K562 (cell line): ENCODE measurements around the gene NFIB. TPM values are rescaled to one million over a fixed set of nuclear protein-coding genes. Genes with fewer than 3 reads are reported as not detected.

ENCODE experiments used
- CBX2 ChIP-seq: fragments of 200-600 bp; sonication (generic); IDR thresholded peaks from one replicate; pipeline ENCODE4 v1.6.1; 2012; ENCODE audit warnings: mild to moderate bottlenecking, low read length, inconsistent platforms; ENCODE audit not compliant: insufficient read depth, poor library complexity, severe bottlenecking
- CHD4 ChIP-seq: fragments of 200-600 bp; sonication (generic); IDR thresholded peaks from 3 replicates; pipeline ENCODE4 v1.6.1; 2012; ENCODE audit warnings: low read depth, mild to moderate bottlenecking, mixed read lengths, low read length, inconsistent platforms; ENCODE audit not compliant: insufficient read depth, insufficient replicate concordance, poor library complexity, severe bottlenecking
- CXXC5 ChIP-seq: fragments of 250-450 bp; sonication (Bioruptor Pico); IDR thresholded peaks from 2 replicates; pipeline ENCODE4 v1.8.0; 2022; ENCODE audit warnings: inconsistent platforms, mild to moderate bottlenecking, moderate library complexity
- ETV1 ChIP-seq: fragments of 450-650 bp; conservative IDR thresholded peaks from 2 replicates; pipeline ENCODE4 v1.6.1; 2016; ENCODE audit warnings: missing genetic modification characterization, control low read depth, low read depth, missing compliant biosample characterization
- HNRNPL ChIP-seq: fragments of 200-400 bp; formaldehyde crosslinking; IDR thresholded peaks from 2 replicates; pipeline ENCODE4 v1.6.1; 2017; ENCODE audit warnings: low read depth, mild to moderate bottlenecking, low read length
- KLF13 ChIP-seq: fragments of 450-650 bp; IDR thresholded peaks from 2 replicates; pipeline ENCODE4 v1.6.1; 2016; ENCODE audit warnings: missing genetic modification characterization, low read depth, mild to moderate bottlenecking, missing compliant biosample characterization, moderate library complexity, borderline replicate concordance
- PHF20 ChIP-seq: fragments of 450-650 bp; IDR thresholded peaks from 2 replicates; pipeline ENCODE4 v1.6.1; 2018; ENCODE audit not compliant: partially characterized antibody
- PKNOX1 ChIP-seq: fragments of 450-650 bp; IDR thresholded peaks from 2 replicates; pipeline ENCODE4 v1.6.1; 2016
- SMAD4 ChIP-seq: fragments of 250-450 bp; sonication (Bioruptor Pico); conservative IDR thresholded peaks from 2 replicates; pipeline ENCODE4 v1.8.0; 2021; ENCODE audit warnings: inconsistent platforms, mild to moderate bottlenecking, moderate library complexity
- TARDBP ChIP-seq: fragments of 450-650 bp; IDR thresholded peaks from 2 replicates; pipeline ENCODE4 v1.6.1; 2016
- ZBTB7A ChIP-seq: IDR thresholded peaks from 2 replicates; pipeline ENCODE4 v1.6.1; 2011; ENCODE audit warnings: low read depth, mild to moderate bottlenecking, low read length, moderate library complexity, borderline replicate concordance; ENCODE audit not compliant: control insufficient read depth
- ZFX ChIP-seq: sonication (generic); formaldehyde crosslinking; IDR thresholded peaks from 2 replicates; pipeline ENCODE4 v1.8.0; 2022; ENCODE audit warnings: mild to moderate bottlenecking, missing genetic modification reagents, moderate library complexity
- ZSCAN32 ChIP-seq: fragments of 450-650 bp; formaldehyde crosslinking; IDR thresholded peaks from 2 replicates; pipeline ENCODE4 v1.4.0; 2020; ENCODE audit warnings: mild to moderate bottlenecking, moderate library complexity
- polyA plus RNA-seq, 8 experiments: library from polyadenylated mRNA; depleted of rRNA in 4 of 8; stranded (reverse) in 5 of 8; unstranded in 3 of 8; fragments of >200 nt; fragmentation: Nextera tagmentation in 2 of 8; fragmentation: Illumina TruSeq in 1 of 8; extraction: Ambion mirVana in 2 of 8; extraction: Trizol in 1 of 8; gene quantifications; 2 replicates each; pipeline versions ENCODE4 v1.2.1 to v1.2.3, GENCODE V29; 2011 to 2014; ENCODE audit warnings: inconsistent platforms in 1 of 8, missing spikeins in 1 of 8
- total RNA-seq, 7 experiments: library from RNA; depleted of rRNA in 6 of 7; stranded (reverse); fragments of >200 nt in 6 of 7; fragmentation: Illumina TruSeq in 2 of 7; extraction: Trizol in 2 of 7; gene quantifications; 2 replicates each; pipeline versions ENCODE4 v1.2.1 to v1.2.3, GENCODE V29; 2011 to 2021; ENCODE audit warnings: low replicate concordance in 1 of 7
- TF ChIP-seq, protein P1 (sequence below): fragments of 250-450 bp; sonication (Bioruptor Pico); IDR thresholded peaks from 2 replicates; pipeline ENCODE4 v1.4.0; 2020; ENCODE audit warnings: mild to moderate bottlenecking, moderate library complexity
- TF ChIP-seq, protein P2 (sequence below), 2 experiments: fragments of 250-450 bp in 1 of 2; fragments of 450-650 bp in 1 of 2; sonication (Bioruptor Pico) in 1 of 2; IDR thresholded peaks; 2 replicates each; pipeline versions ENCODE4 v1.6.1 to v1.8.0; 2016 to 2021; ENCODE audit warnings: mild to moderate bottlenecking in 2 of 2, moderate library complexity in 2 of 2, missing compliant biosample characterization in 1 of 2, missing genetic modification characterization in 1 of 2
- TF ChIP-seq, protein P3 (sequence below): fragments of 450-650 bp; conservative IDR thresholded peaks from 2 replicates; pipeline ENCODE4 v1.6.1; 2016; ENCODE audit warnings: missing genetic modification characterization, low read depth, mild to moderate bottlenecking, missing compliant biosample characterization, moderate library complexity
- TF ChIP-seq, protein P4 (sequence below): sonication (generic); formaldehyde crosslinking; IDR thresholded peaks from 2 replicates; pipeline ENCODE4 v1.8.1; 2023; ENCODE audit warnings: mild to moderate bottlenecking, missing genetic modification reagents

The NFIB gene
- total and polyA plus RNA-seq, 9 of the 15 experiments (the other 6 are each of a cell fraction or from before 2014, with no cell fraction given): 1.2 to 3.3 (median 1.9) TPM

- TF ChIP-seq CHD4: no peak
- TF ChIP-seq CBX2: no peak
- TF ChIP-seq, protein P1, sequence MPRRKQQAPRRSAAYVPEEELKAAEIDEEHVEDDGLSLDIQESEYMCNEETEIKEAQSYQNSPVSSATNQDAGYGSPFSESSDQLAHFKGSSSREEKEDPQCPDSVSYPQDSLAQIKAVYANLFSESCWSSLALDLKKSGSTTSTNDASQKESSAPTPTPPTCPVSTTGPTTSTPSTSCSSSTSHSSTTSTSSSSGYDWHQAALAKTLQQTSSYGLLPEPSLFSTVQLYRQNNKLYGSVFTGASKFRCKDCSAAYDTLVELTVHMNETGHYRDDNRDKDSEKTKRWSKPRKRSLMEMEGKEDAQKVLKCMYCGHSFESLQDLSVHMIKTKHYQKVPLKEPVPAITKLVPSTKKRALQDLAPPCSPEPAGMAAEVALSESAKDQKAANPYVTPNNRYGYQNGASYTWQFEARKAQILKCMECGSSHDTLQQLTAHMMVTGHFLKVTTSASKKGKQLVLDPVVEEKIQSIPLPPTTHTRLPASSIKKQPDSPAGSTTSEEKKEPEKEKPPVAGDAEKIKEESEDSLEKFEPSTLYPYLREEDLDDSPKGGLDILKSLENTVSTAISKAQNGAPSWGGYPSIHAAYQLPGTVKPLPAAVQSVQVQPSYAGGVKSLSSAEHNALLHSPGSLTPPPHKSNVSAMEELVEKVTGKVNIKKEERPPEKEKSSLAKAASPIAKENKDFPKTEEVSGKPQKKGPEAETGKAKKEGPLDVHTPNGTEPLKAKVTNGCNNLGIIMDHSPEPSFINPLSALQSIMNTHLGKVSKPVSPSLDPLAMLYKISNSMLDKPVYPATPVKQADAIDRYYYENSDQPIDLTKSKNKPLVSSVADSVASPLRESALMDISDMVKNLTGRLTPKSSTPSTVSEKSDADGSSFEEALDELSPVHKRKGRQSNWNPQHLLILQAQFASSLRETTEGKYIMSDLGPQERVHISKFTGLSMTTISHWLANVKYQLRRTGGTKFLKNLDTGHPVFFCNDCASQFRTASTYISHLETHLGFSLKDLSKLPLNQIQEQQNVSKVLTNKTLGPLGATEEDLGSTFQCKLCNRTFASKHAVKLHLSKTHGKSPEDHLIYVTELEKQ: no peak
- 0 out of 2 replicates have a peak, but pooled peaks have one; percentile 55 for TF ChIP-seq HNRNPL
- peak; percentile 43; the same call in 1 of the 2 replicates for TF ChIP-seq ZFX (CRISPR knock-in tag)
- TF ChIP-seq PKNOX1: no peak
- TF ChIP-seq TARDBP: no peak
- peak; percentile 79 for TF ChIP-seq CXXC5
- TF ChIP-seq SMAD4 (CRISPR knock-in tag): peak; percentile 44; the same call in 1 of the 2 replicates
- TF ChIP-seq ZBTB7A: peak; percentile 52; the same call in 1 of the 2 replicates
- TF ChIP-seq, protein P2, sequence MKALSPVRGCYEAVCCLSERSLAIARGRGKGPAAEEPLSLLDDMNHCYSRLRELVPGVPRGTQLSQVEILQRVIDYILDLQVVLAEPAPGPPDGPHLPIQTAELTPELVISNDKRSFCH (CRISPR knock-in tag; IDR thresholded peaks at IDR 0.05): no peak
- TF ChIP-seq, protein P2 (tag; IDR thresholded peaks at IDR 0.05): no peak
- TF ChIP-seq, protein P3, sequence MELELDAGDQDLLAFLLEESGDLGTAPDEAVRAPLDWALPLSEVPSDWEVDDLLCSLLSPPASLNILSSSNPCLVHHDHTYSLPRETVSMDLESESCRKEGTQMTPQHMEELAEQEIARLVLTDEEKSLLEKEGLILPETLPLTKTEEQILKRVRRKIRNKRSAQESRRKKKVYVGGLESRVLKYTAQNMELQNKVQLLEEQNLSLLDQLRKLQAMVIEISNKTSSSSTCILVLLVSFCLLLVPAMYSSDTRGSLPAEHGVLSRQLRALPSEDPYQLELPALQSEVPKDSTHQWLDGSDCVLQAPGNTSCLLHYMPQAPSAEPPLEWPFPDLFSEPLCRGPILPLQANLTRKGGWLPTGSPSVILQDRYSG (tag): no peak
- TF ChIP-seq, protein P4, sequence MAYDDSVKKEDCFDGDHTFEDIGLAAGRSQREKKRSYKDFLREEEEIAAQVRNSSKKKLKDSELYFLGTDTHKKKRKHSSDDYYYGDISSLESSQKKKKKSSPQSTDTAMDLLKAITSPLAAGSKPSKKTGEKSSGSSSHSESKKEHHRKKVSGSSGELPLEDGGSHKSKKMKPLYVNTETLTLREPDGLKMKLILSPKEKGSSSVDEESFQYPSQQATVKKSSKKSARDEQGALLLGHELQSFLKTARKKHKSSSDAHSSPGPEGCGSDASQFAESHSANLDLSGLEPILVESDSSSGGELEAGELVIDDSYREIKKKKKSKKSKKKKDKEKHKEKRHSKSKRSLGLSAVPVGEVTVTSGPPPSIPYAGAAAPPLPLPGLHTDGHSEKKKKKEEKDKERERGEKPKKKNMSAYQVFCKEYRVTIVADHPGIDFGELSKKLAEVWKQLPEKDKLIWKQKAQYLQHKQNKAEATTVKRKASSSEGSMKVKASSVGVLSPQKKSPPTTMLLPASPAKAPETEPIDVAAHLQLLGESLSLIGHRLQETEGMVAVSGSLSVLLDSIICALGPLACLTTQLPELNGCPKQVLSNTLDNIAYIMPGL (CRISPR knock-in tag): no peak
- TF ChIP-seq PHF20: no peak
- no peak for TF ChIP-seq KLF13 (tag)
- TF ChIP-seq ETV1 (tag): no peak
- TF ChIP-seq ZSCAN32 (CRISPR knock-in tag): no peak
Measured at GRCh38 chr9:14314929-14315874, 1.3 kb upstream of the NFIB start (continued).
